Measurements from ENCODE around the gene SLC35E1. TPM values are rescaled to one million over a fixed set of nuclear protein-coding genes. Genes with fewer than 3 reads are reported as not detected.
A peak's percentile ranks its signal among the peaks of the same experiment; 100 is the strongest.

SLC35E1 gene
- total RNA-seq, result 10 to 100 TPM; 42.0 to 69.1 TPM

- peak; percentile 97 for DNase-seq (ENCODE audit: low spot score)
- under 1% methylated on average over 66 of the region's 83 CpGs for WGBS
- H3K4me3 ChIP-seq, result peak within 1 kb of the TSS; percentile 76 to 86
- H3K27me3 ChIP-seq (replicated peaks; ENCODE audit: insufficient read depth), result no peaks in the 10 kb centered on the region
- intact Hi-C loops (cut with DNase I), result loop anchor here (5.0 kb wide), 1 partner anchor 55 kb away; the partner anchor contains the start of gene MED26
- H3K9me3 ChIP-seq, result no peaks in the 10 kb centered on the region
- peaks cover 4 to 11% of the 10 kb centered on the region in 2 donors for H3K36me3 ChIP-seq
- TF ChIP-seq POLR2A (IDR thresholded peaks at IDR 0.05), result peak; percentile 85
- TF ChIP-seq, protein P1, sequence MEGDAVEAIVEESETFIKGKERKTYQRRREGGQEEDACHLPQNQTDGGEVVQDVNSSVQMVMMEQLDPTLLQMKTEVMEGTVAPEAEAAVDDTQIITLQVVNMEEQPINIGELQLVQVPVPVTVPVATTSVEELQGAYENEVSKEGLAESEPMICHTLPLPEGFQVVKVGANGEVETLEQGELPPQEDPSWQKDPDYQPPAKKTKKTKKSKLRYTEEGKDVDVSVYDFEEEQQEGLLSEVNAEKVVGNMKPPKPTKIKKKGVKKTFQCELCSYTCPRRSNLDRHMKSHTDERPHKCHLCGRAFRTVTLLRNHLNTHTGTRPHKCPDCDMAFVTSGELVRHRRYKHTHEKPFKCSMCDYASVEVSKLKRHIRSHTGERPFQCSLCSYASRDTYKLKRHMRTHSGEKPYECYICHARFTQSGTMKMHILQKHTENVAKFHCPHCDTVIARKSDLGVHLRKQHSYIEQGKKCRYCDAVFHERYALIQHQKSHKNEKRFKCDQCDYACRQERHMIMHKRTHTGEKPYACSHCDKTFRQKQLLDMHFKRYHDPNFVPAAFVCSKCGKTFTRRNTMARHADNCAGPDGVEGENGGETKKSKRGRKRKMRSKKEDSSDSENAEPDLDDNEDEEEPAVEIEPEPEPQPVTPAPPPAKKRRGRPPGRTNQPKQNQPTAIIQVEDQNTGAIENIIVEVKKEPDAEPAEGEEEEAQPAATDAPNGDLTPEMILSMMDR (IDR thresholded peaks at IDR 0.05), result peak in 1 of 4 experiments; percentile 3
- TF ChIP-seq POLR2AphosphoS5 (IDR thresholded peaks at IDR 0.05), result peak; percentile 100
- peaks cover 21% of the 10 kb centered on the region for H3K4me1 ChIP-seq (replicated peaks)
- H3K27ac ChIP-seq, result peak within 1 kb of the TSS; percentile 84 to 86
Measured at GRCh38 chr19:16572332-16573211, at the start of gene SLC35E1. TSS of gene SLC35E1 (minus strand) at chr19:16572415. CDS start at chr19:16572364, 51 bp downstream.

DNA sequence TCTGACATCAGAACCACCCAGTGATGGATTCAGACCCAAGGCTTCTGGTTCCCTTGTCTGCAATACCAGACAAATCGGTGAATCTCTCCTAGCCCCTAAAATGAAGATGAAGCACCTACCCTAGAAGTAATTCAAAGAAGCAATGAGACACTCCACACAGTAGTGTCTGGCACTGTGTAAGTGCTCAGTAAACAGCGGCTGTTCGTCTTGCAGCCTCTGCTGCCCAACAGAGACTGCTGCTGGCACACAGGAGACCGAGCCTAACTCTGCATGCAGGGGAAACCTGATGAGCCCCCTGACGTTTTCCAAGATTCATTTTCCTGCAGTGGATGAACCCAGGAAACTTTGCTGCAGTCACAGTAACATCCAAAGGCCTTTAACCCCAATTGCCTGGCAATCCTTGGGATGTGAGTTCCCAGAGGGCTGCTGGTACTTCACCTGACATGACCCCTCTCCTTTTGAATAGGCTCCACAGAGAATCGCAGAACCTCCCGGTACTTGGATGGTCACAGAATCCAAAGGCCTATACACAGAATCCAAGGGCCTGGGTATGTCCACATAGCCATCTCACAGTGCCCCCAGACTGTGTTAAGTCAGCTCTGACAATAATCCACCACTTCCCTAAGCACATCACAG, 49.1 kb upstream of the SLC35E1 start:
- Histone ChIP-seq H3K9me3 (no peaks in the 10 kb centered on the region), H3K36me3 (no peaks in the 10 kb centered on the region), H3K27ac (no peak overlapping the region), H3K4me1 (replicated peaks) (peaks cover 3% of the 10 kb centered on the region), H3K4me3 (no peak overlapping the region), H3K27me3 (replicated peaks; ENCODE audit: insufficient read depth) (no peaks in the 10 kb centered on the region)
- intact Hi-C loops (cut with DNase I), result no loop called here
- WGBS, result 80% methylated on average over 7 of the region's 7 CpGs
- TF ChIP-seq POLR2A (IDR thresholded peaks at IDR 0.05), result no peak
- no peak for TF ChIP-seq POLR2AphosphoS5 (IDR thresholded peaks at IDR 0.05)
- TF ChIP-seq, protein P1 (IDR thresholded peaks at IDR 0.05), result no peak
- no peak for DNase-seq (ENCODE audit: low spot score)

- Histone ChIP-seq H3K9me3 (no peaks in the 10 kb centered on the region), H3K36me3 (no peaks in the 10 kb centered on the region), H3K4me3 (no peak overlapping the region), H3K27ac (no peak overlapping the region), H3K4me1 (replicated peaks) (peaks cover 3% of the 10 kb centered on the region), H3K27me3 (replicated peaks; ENCODE audit: insufficient read depth) (no peaks in the 10 kb centered on the region)
- no peak for DNase-seq (ENCODE audit: low spot score)
- intact Hi-C loops (cut with DNase I), result no loop called here
- TF ChIP-seq POLR2A (IDR thresholded peaks at IDR 0.05) (no peak), POLR2AphosphoS5 (IDR thresholded peaks at IDR 0.05) (no peak)
- TF ChIP-seq, protein P1 (IDR thresholded peaks at IDR 0.05), result no peak
- WGBS, result 65% methylated on average over 3 of the region's 3 CpGs
Measured at GRCh38 chr19:16620584-16620983, 48.4 kb upstream of the SLC35E1 start.

DNA sequence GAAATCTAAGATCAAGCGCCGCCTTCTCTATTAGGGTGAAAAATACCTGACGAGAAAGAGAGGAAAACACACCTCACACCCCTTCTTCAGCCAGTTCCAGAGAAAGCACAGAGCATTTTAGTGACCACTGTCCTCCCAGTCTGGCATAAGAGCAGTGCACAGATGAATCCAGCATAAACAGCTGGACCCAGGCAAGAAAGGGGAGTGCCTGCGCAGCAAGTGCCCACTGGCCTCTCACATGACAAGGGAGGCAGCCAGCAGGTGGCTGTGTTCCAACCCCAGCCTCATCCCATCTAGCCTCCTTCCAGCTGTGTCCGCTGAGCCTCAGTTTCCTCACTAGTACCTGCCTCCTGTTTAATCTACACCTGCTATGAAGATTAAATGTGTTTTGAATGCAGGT, 47.8 kb upstream of the SLC35E1 start:
- 72% methylated on average over 5 of the region's 5 CpGs for WGBS
- peaks cover 3% of the 10 kb centered on the region for H3K4me1 ChIP-seq (replicated peaks)
- TF ChIP-seq, protein P1 (IDR thresholded peaks at IDR 0.05), result no peak
- no peak for TF ChIP-seq POLR2AphosphoS5 (IDR thresholded peaks at IDR 0.05)
- no peak for TF ChIP-seq POLR2A (IDR thresholded peaks at IDR 0.05)
- no peaks in the 10 kb centered on the region for H3K9me3 ChIP-seq
- no peak for DNase-seq (ENCODE audit: low spot score)
- intact Hi-C loops (cut with DNase I), result no loop called here
- no peak overlapping the region for H3K4me3 ChIP-seq
- no peak overlapping the region for H3K27ac ChIP-seq
- no peaks in the 10 kb centered on the region for H3K36me3 ChIP-seq
- H3K27me3 ChIP-seq (replicated peaks; ENCODE audit: insufficient read depth), result no peaks in the 10 kb centered on the region
